Activated naive CD4-positive, alpha-beta T cell treated with anti-CD3 and anti-CD28 coated beads, Interleukin-2, amount 50 U/mL, for 16 hours (primary cell): ENCODE data around the gene PRSS3.
"Not testable (repeated sequence)": the region's sequence is repeated elsewhere in the genome, so short reads cannot be mapped to it uniquely, and the experiment has no call there.

Source experiments
- DNase-seq: peaks from one replicate; pipeline ENCODE4 v3.0.0-alpha.2; 2020

PRSS3 gene

DNA sequence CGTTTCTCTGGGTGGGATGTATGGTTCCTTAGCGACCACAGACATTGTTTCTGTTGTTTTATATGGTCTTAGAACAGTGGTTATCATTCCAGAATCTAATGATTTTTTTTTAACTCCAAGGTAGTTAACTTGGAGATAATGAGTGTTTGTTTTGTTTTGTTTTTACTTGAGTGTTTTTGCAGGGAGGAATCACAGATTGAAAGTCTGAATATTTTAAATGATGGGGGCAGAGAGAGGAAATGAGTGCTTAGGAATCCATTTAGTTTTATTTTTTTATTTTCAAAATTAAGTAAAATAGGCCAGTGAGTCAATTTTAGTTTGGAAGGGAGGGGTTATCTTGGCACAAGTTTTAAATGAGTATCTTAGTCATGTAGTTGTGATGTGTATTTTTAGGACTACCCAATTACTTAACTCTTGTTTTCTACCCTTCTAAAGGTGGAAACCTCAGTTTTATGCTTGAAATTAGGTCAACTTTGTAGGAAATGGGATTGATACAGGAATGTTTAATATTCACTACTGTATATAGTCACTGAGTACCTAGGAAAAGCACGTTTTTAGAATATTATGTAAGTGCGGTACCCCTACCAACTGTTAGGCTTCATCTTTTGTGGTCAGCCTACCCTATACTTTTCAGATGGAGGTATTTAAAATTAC is 23.6 kb downstream of the PRSS3 start:
- DNase-seq = no peak

DNA sequence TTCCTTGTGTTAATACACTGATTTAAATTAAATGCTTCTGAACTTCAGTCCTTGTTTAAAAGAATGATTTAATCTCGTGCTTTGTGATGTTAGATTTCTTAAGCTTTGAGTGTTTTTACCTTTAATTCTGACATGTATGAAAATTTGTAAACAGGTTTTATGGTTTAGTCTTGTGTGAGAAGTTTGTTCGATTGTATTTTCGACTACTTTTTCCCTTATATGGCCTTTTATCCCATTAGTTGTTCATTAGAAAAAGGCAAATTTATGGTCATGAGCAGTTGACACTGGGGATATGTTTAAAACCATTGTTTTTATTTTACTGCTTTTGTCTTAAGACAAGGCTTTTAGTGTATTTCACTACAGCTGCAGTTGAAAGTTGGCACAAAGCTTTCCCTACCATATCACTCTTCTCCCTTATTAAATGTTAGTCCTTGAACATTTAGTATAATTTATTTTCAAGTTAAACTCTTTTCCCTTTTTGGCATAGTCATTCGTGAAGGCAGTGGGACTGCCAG is 24.9 kb downstream of the PRSS3 start:
- no peak for DNase-seq

DNA sequence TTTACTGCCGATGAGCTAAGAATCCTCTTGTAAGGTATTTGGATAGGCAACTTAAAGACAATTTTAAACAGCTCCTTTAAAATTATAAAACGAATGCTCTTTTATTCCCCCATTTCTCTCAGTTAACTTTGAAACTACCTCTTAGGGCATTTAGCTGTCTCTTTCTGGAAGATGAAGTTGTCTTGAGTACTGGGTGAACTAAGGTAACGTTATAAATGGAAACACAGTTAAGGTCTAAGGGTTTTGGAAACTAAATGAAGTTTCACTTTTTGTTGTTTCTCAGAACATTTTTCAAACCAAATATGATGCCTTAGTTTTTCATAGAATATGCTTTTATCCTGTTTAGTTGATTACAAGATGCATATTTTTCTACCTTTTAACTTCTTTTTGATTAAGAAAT is 28.4 kb downstream of the PRSS3 start:
- DNase-seq = no peak

DNA sequence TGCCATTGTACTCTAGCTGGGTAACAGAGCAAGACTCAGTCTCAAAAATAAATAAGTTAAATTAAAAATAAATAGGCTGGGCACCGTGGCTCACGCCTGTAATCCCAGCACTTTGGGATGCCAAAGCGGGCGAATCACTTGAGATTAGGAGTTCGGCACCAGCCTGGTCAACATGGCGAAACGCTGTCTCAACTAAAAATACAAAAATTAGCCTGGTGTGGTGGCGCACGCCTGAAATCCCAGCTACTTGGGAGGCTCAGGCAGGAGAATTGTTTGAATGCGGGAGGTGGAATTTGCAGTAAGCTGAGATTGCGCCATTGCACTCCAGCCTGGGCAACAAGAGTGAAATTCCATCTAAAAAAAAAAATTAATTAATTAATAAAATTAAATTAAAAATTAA is 31.9 kb downstream of the PRSS3 start:
- not testable (repeated sequence) for DNase-seq

DNA sequence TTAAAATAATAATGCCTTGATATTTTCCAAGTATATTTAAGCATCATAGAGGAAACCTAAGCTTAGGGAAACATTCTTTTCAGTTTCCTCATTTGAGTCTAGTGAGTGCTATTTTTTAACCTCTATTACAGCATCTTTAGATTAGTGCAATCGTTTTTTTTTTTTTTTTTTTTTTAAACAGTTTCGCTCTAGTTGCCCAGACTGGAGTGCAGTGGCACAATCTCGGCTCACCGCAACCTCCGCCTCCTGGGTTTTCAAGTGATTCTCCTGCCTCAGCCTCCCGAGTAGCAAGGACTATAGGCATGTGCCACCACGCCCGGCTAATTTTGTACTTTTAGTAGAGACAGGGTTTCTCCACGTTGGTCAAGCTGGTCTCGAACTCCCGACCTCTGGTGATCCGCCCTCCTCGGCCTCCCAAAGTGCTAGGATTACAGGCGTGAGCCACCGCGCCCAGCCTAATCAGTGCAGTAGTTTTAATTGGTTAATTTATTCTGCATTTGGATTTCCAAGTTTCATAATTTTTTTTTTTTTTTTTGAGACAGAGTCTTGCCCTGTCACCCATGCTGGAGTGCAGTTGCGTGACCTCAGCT is 34.4 kb downstream of the PRSS3 start:
- DNase-seq = not testable (repeated sequence)

DNA sequence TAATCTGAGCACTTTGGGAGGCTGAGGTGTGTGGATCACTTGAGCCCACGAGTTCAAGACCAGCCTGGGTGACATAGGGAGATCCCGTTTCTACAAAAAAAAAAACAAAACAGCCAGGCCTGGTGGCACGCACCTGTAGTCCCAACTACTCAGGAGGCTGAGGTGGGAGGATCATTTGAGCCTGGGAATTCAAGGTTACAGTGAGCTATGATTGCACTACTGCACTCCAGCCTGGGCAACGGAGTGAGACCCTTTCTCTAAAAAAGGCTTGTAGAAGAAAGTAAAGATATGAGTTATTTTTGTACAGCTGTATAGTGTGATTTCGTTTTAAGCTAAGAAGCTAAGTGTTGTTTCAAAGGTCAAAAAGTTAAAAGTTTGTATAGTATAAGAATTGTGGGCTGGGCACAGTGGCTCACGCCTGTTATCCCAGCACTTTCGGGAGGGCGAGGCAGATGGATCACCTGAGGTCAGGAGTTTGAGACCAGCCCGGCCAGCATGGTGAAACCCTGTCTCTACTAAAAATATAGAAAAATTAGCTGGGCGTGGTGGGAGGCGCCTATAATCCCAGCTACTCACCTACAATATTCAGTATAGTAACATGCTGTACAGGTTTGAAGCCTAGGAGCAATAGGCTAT is 40.4 kb downstream of the PRSS3 start:
- DNase-seq = no peak

DNA sequence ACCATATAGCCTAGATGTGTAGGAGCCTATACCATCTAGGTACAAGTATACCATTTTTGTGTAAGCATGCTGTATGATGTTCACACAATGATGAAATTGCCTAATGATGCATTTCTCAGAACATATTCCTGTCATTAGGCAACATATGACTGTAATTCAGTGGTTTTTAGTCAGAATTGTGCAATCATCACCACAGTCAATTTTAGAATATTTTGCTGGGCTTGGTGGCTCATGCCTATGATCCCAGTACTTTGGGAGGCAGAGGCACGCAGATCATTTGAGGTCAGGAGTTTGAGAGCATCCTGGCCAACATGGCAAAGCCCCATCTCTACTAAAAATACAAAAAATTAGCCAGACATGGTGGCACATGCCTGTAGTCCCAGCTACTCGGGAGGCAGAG is 40.9 kb downstream of the PRSS3 start:
- not testable (repeated sequence) for DNase-seq

DNA sequence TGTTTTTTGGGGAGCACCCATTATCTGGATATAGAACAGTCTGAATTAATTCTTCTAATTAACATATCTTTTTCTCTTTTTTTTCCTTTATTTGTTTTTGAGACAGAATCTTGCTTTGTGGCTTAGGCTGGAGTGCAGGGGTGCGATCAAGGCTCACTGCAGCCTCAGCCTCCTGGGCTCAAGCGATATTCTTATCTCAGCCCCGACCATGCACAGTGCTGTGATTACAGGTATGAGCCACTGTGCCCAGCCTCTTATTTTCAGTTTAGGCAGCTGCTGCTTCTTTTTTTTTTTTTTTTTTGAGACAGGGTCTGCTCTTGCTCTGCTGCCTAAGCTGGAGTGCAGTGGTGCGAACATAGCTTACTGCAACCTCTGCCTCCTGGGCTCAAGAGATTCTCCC is 41.8 kb downstream of the PRSS3 start:
- no peak for DNase-seq

DNA sequence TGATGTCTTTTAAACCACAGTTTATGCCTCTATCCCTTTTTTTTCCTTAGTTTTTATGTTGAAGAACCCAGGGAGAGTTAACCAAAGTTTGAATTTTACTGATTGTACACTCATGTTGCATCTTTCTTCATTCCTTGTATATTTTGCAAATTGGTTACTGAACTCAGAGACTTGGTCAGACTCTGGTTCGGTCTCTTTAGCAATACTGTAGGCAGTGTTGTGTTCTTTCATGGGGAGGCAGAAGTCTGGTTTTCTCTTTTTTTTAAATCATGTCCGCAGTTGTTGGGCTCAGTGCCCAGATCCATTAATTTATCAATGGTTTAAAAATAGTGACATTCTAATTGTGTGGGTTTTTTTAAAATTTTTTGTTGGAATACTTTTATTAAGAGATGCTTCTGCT is 45.0 kb downstream of the PRSS3 start:
- no peak for DNase-seq

DNA sequence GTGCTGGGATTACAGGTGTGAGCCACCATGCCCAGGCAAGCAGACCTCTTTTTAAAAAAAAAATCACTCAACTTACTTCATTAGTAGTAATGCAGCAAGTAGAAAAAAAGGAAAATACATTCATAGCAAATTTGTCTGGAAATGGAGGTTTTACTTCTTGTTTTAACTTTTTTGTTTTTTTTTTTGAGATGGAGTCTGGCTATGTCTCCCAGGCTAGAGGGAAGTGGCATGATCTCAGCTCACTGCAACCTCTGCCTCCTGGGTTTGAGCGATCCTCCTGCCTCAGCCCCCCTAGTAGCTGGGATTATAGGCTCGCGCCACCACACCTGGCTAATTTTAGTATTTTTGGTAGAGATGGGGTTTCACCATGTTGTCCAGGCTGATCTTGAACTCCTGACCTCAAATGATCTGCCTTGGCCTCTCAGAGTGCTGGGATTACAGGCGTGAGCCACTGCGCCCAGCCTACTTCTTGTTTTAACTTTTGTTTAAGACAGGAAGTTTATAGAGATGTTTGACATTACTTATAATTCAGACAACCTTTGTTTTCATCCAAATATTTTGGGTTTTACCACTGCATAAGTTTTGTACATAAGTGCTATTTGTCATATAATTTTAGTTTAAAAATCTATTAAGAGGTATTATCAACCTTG is 48.1 kb downstream of the PRSS3 start:
- no peak for DNase-seq

DNA sequence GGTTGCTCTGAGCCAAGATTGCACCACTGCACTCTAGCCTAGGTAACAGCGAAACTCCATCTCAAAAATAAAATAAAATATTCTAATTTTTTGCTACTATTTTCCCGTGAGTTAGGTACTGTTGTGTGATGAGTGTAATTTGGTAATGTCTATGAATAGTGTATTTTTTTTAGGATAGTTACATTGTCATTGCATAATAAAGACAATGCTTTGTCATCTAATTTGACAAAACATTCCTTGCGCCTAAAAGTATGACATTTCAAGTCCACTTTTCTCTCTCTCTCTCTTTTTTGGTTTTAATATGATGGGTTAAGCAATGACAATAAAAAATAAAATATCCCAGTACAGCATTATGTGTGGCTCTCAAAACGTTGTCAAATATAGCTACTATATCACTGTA is 50.9 kb downstream of the PRSS3 start:
- no peak for DNase-seq

DNA sequence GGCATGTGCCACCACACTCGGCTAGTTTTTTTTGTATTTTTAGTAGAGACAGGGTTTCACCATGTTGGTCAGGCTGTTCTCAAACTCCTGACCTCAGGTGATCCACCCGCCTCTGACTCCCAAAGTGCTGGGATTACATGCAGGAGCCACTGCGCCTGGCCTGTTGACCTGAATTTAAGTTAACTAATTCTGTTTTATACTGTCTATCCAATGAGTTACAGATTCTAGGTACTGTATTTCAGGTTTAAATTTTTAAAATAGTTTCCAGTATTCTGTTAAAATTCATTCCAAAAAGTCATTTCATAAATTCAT is 52.5 kb downstream of the PRSS3 start:
- not testable (repeated sequence) for DNase-seq
